Gastrocnemius medialis (tissue), 4 donors: Measurements from ENCODE around the gene SGO2.

Experiments used
- POLR2A ChIP-seq, 2 donors: fragments of 450-650 bp; IDR thresholded peaks; one replicate each; pipeline ENCODE4 v1.6.1; 2017; ENCODE audit warnings: antibody characterized with exemption in 2 of 2, mild to moderate bottlenecking in 2 of 2, moderate library complexity in 2 of 2
- TF ChIP-seq, protein P1 (sequence below), 5 experiments: fragments of 450-650 bp in 3 of 5; fragments of 200-600 bp in 2 of 5; sonication (generic) in 2 of 5; IDR thresholded peaks in 4 of 5; conservative IDR thresholded peaks in 1 of 5; 1 replicate in 4 of 5; 2 replicates in 1 of 5; pipeline ENCODE4 v1.5.1; 2016 to 2019; ENCODE audit warnings: antibody characterized with exemption in 5 of 5, mild to moderate bottlenecking in 3 of 5, moderate library complexity in 3 of 5

DNA sequence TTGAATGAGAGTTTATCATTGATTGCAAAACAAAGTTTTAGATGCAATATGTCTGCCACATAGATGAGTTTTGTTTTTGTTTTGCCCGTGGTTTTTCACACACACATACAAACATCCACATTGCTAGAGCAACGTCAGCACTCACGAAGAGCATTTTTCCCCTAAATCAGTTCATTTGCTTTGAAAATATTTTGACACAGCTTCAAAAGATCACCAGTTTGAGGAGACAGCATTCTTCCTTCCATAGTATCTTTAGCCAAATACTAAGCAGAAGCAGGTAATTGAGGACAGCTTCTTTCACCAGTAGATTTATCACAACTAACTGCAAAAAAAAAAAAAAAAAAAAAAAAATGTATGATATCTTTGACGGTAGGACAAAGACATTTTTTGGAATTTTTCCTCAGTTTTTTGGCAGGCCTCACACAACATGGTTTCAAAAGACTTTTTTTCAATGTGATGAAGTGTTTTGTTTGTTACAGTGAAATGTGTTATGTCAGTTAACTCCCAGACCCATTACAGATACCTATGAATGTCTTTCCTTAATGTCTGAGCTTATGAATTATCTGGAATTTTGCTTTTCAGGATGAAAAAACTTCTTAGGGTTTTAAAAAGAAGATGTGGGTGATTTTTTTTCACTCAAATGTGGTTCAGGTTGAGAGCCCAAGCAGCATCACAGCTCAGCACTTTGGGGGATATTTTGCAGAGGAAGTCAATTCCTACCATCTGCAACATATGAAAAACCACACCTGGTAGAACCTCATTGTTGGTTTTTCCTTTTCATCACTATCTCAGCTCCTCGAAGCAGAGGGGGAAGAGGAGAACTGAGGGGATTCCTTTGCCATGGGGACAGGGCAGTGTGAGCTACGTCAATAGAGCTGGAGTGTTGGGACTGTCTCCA, 91.4 kb downstream of the SGO2 start:
- TF ChIP-seq, protein P1, sequence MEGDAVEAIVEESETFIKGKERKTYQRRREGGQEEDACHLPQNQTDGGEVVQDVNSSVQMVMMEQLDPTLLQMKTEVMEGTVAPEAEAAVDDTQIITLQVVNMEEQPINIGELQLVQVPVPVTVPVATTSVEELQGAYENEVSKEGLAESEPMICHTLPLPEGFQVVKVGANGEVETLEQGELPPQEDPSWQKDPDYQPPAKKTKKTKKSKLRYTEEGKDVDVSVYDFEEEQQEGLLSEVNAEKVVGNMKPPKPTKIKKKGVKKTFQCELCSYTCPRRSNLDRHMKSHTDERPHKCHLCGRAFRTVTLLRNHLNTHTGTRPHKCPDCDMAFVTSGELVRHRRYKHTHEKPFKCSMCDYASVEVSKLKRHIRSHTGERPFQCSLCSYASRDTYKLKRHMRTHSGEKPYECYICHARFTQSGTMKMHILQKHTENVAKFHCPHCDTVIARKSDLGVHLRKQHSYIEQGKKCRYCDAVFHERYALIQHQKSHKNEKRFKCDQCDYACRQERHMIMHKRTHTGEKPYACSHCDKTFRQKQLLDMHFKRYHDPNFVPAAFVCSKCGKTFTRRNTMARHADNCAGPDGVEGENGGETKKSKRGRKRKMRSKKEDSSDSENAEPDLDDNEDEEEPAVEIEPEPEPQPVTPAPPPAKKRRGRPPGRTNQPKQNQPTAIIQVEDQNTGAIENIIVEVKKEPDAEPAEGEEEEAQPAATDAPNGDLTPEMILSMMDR (IDR thresholded peaks at IDR 0.05 in 4 of 5, conservative IDR thresholded peaks at IDR 0.05 in 1 of 5): no peak
- TF ChIP-seq POLR2A (IDR thresholded peaks at IDR 0.05): no peak
